ENCODE results near the gene VDR. TPM values are rescaled to one million over a fixed set of nuclear protein-coding genes. Genes with fewer than 3 reads are reported as not detected.

Gene VDR
- total RNA-seq, 4 donors from 2014 or later, result 16.6 to 25.0 (median 21.3) TPM

DNA sequence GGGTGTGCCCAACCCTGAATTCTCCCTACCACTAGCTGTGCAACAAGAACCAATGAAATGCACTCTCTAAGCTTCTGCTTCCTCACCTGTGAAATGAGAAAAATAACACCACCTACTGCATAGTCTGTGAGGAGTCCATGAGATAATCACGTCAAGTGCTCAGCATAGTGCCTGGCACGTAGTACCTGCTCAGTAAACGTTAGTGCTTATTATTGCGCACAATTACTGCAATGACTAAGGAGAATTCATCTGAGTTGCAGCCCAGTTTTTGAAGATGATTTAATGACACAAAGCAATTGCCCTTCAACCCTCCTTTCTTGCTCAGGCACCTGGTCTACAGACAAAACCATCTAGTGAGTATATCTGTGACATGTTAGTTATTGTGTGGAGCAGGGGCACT is 8.8 kb downstream of the VDR start:
- Histone ChIP-seq H3K4me3 (no peak overlapping the region), H3K36me3 (peaks cover 0 to 26% (median 3%) of the 10 kb centered on the region in 3 donors), H3K27me3 (no peaks in the 10 kb centered on the region), H3K4me1 (peaks cover 26 to 66% (median 29%) of the 10 kb centered on the region in 3 donors), H3K27ac (no peak overlapping the region), H3K9me3 (no peaks in the 10 kb centered on the region)
- 66 to 72% methylated on average over 4 of the region's 4 CpGs for WGBS, 2 donors
- no peak for DNase-seq
- intact Hi-C loops (cut with DNase I), result no loop called here
- no peak for TF ChIP-seq POLR2A (IDR thresholded peaks at IDR 0.05)
- TF ChIP-seq, protein P1, sequence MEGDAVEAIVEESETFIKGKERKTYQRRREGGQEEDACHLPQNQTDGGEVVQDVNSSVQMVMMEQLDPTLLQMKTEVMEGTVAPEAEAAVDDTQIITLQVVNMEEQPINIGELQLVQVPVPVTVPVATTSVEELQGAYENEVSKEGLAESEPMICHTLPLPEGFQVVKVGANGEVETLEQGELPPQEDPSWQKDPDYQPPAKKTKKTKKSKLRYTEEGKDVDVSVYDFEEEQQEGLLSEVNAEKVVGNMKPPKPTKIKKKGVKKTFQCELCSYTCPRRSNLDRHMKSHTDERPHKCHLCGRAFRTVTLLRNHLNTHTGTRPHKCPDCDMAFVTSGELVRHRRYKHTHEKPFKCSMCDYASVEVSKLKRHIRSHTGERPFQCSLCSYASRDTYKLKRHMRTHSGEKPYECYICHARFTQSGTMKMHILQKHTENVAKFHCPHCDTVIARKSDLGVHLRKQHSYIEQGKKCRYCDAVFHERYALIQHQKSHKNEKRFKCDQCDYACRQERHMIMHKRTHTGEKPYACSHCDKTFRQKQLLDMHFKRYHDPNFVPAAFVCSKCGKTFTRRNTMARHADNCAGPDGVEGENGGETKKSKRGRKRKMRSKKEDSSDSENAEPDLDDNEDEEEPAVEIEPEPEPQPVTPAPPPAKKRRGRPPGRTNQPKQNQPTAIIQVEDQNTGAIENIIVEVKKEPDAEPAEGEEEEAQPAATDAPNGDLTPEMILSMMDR (IDR thresholded peaks at IDR 0.05), result no peak

GRCh38 chr12:47894652-47895051 is 10.1 kb downstream of the VDR start:
- no peaks in the 10 kb centered on the region for H3K27me3 ChIP-seq
- WGBS, 2 donors, result 75 to 88% methylated on average over 4 to 6 of the region's 6 CpGs
- H3K4me3 ChIP-seq, result no peak overlapping the region
- TF ChIP-seq, protein P1 (IDR thresholded peaks at IDR 0.05), result no peak
- no peak for TF ChIP-seq POLR2A (IDR thresholded peaks at IDR 0.05)
- H3K9me3 ChIP-seq, result no peaks in the 10 kb centered on the region
- H3K27ac ChIP-seq, result no peak overlapping the region
- H3K4me1 ChIP-seq, result peaks cover 15 to 53% (median 18%) of the 10 kb centered on the region in 3 donors
- no peak for DNase-seq
- intact Hi-C loops (cut with DNase I), result no loop called here
- H3K36me3 ChIP-seq, result peaks cover 0 to 26% (median 3%) of the 10 kb centered on the region in 3 donors

- H3K27ac ChIP-seq, result no peak overlapping the region
- intact Hi-C loops (cut with DNase I), result no loop called here
- WGBS, 2 donors, result 60% methylated on average over 1 of the region's 1 CpG; no CpG with 5 or more reads in 1 of the 2 donors
- H3K36me3 ChIP-seq, result peaks cover 0 to 26% (median 3%) of the 10 kb centered on the region in 3 donors
- TF ChIP-seq POLR2A (IDR thresholded peaks at IDR 0.05), result no peak
- TF ChIP-seq, protein P1 (IDR thresholded peaks at IDR 0.05), result no peak
- H3K27me3 ChIP-seq, result no peaks in the 10 kb centered on the region
- H3K9me3 ChIP-seq, result no peaks in the 10 kb centered on the region
- H3K4me3 ChIP-seq, result no peak overlapping the region
- H3K4me1 ChIP-seq, result peaks cover 14 to 47% (median 15%) of the 10 kb centered on the region in 3 donors
- no peak for DNase-seq
Measured at GRCh38 chr12:47894068-47894467, 10.7 kb downstream of the VDR start.

GRCh38 chr12:47892819-47893218 is 12.0 kb downstream of the VDR start:
- no peak for TF ChIP-seq POLR2A (IDR thresholded peaks at IDR 0.05)
- TF ChIP-seq, protein P1 (IDR thresholded peaks at IDR 0.05), result no peak
- intact Hi-C loops (cut with DNase I), result no loop called here
- 80 to 85% methylated on average over 5 of the region's 5 CpGs for WGBS, 2 donors
- Histone ChIP-seq H3K4me1 (peaks cover 14 to 49% (median 15%) of the 10 kb centered on the region in 3 donors), H3K27ac (no peak overlapping the region), H3K36me3 (peaks cover 0 to 22% (median 3%) of the 10 kb centered on the region in 3 donors), H3K4me3 (no peak overlapping the region), H3K9me3 (no peaks in the 10 kb centered on the region), H3K27me3 (no peaks in the 10 kb centered on the region)
- no peak for DNase-seq

DNA sequence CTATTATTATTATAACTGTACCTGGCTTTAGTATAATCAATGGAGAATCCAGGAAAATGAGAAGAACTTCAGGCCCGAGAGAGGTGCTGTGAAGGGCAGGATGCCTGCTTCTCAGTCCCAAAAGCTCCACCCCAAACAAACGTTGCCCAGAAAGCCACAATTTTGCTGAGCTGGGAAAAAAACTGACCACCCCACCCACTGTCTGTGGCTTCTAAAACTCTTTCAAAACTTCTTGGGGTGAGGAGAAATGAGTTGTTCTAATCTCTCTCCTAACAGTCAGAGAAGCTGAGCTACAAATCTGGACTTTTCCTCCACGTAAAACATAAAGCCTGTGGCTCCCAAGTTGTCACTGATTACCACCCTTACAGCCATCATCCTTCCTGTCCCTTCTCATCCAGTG is 13.4 kb downstream of the VDR start:
- Histone ChIP-seq H3K9me3 (no peaks in the 10 kb centered on the region), H3K27ac (peak overlapping the region in 1 of 4 donors; percentile 42), H3K4me1 (peaks cover 2 to 36% (median 5%) of the 10 kb centered on the region in 3 donors), H3K27me3 (no peaks in the 10 kb centered on the region), H3K4me3 (no peak overlapping the region), H3K36me3 (peaks cover 0 to 23% (median 3%) of the 10 kb centered on the region in 3 donors)
- 36 to 43% methylated on average over 3 of the region's 3 CpGs for WGBS, 2 donors
- TF ChIP-seq, protein P1 (IDR thresholded peaks at IDR 0.05), result no peak
- no peak for TF ChIP-seq POLR2A (IDR thresholded peaks at IDR 0.05)
- DNase-seq, result no peak
- intact Hi-C loops (cut with DNase I), result no loop called here

All from esophagus squamous epithelium (tissue), 5 donors.